ENCODE measurements around the gene LRRC72.

LRRC72 gene

GRCh38 chr7:16583834-16584233 lies 57.2 kb downstream of the LRRC72 start:
- TF ChIP-seq ZFX (IDR thresholded peaks at IDR 0.05) (no peak), CTCF (conservative IDR thresholded peaks at IDR 0.05) (no peak)
- no peak overlapping the region for H3K27ac ChIP-seq

GRCh38 chr7:16585540-16585939 lies 58.9 kb downstream of the LRRC72 start:
- no peak for TF ChIP-seq CTCF (conservative IDR thresholded peaks at IDR 0.05)
- TF ChIP-seq ZFX (IDR thresholded peaks at IDR 0.05), result no peak
- H3K27ac ChIP-seq, result no peak overlapping the region

- TF ChIP-seq ZFX (IDR thresholded peaks at IDR 0.05) (no peak), CTCF (conservative IDR thresholded peaks at IDR 0.05) (no peak)
- H3K27ac ChIP-seq, result no peak overlapping the region
Observed at GRCh38 chr7:16586081-16586874, 59.7 kb downstream of the LRRC72 start.

GRCh38 chr7:16587129-16587528 lies 60.5 kb downstream of the LRRC72 start:
- no peak overlapping the region for H3K27ac ChIP-seq
- TF ChIP-seq ZFX (IDR thresholded peaks at IDR 0.05) (no peak), CTCF (conservative IDR thresholded peaks at IDR 0.05) (no peak)

GRCh38 chr7:16587790-16588189 lies 61.2 kb downstream of the LRRC72 start:
- H3K27ac ChIP-seq, result no peak overlapping the region
- TF ChIP-seq ZFX (IDR thresholded peaks at IDR 0.05), result no peak
- no peak for TF ChIP-seq CTCF (conservative IDR thresholded peaks at IDR 0.05)

- TF ChIP-seq ZFX (IDR thresholded peaks at IDR 0.05), result no peak
- no peak for TF ChIP-seq CTCF (conservative IDR thresholded peaks at IDR 0.05)
- H3K27ac ChIP-seq, result no peak overlapping the region
Observed at GRCh38 chr7:16589881-16590280, 63.3 kb downstream of the LRRC72 start.

- H3K27ac ChIP-seq, result no peak overlapping the region
- TF ChIP-seq ZFX (IDR thresholded peaks at IDR 0.05), result no peak
- TF ChIP-seq CTCF (conservative IDR thresholded peaks at IDR 0.05), result no peak
Observed at GRCh38 chr7:16590424-16590823, 63.8 kb downstream of the LRRC72 start.

All from C4-2B (cell line).